ENCODE measurements around the gene POC5. TPM values are rescaled to one million over a fixed set of nuclear protein-coding genes. Genes with fewer than 3 reads are reported as not detected.
A peak's percentile ranks its signal among the peaks of the same experiment; 100 is the strongest.

Gene POC5
- total and polyA plus RNA-seq, 2 of the 8 experiments (the other 6 are each of a cell fraction or from before 2014, with no cell fraction given) = 11.2 to 12.1 TPM

DNA sequence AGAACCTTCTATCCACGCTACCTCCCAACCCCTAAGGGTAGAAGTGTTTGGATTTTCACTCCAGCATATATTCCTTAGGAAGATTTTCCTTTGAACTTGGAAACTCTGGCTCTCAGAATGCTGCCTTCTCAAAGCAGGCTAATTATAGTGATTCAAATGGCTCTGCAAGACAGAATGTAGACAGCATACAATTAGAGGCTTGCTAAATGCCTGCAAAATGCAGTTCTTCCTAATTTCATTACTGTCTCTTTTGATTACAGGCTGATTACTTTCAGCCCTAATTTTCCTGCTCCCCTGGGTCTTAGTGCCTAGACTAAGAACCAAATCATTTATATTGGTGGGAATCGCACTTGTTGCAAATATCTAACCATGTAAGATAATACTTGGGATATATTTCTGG, 55.2 kb downstream of the POC5 start:
- Histone ChIP-seq H4K91ac (replicated peaks; ENCODE audit: insufficient read length, low read length) (no peak overlapping the region), H4K5ac (ENCODE audit: insufficient read length, low read depth, low read length) (no peak overlapping the region), H3K36me3 (ENCODE audit: control insufficient read depth in 2 of 4, insufficient read depth in 4 of 4, low read length in 3 of 4) (no peaks in the 10 kb centered on the region), H2BK5ac (ENCODE audit: low read depth, low read length) (no peak overlapping the region), H3K27me3 (replicated peaks in 1 of 4; ENCODE audit: control insufficient read depth in 3 of 4, extremely low read depth in 1 of 4, insufficient read depth in 3 of 4, low read length in 3 of 4) (no peaks in the 10 kb centered on the region), H2BK20ac (ENCODE audit: low read length) (no peak overlapping the region), H2BK12ac (ENCODE audit: low read depth, low read length) (no peak overlapping the region), H4K20me1 (replicated peaks in 1 of 2; ENCODE audit: control insufficient read depth in 1 of 2, insufficient read depth in 2 of 2, low read length in 2 of 2) (no peaks in the 10 kb centered on the region), H2AFZ (ENCODE audit: low read length) (0 out of 2 replicates have a peak overlapping the region, but pooled peaks have one; percentile 21), H3K4me1 (replicated peaks in 1 of 4; ENCODE audit: control insufficient read depth in 3 of 4, insufficient read depth in 4 of 4, low read length in 3 of 4) (no peaks in the 10 kb centered on the region), H2BK120ac (replicated peaks; ENCODE audit: low read depth, low read length) (no peak overlapping the region), H3K18ac (ENCODE audit: extremely low read depth, low read length) (no peak overlapping the region), H4K8ac (ENCODE audit: extremely low read depth, insufficient read depth, low read length) (no peak overlapping the region), H3K27ac (ENCODE audit: low read depth, low read length) (no peak overlapping the region), H3K14ac (ENCODE audit: insufficient read length) (no peak overlapping the region), H3K23ac (ENCODE audit: insufficient read length) (no peak overlapping the region), H2BK15ac (ENCODE audit: low read length) (no peak overlapping the region), H3K4me2 (ENCODE audit: insufficient read depth in 1 of 2, low read depth in 2 of 2, low read length in 2 of 2) (no peak overlapping the region), H3K23me2 (ENCODE audit: low read depth, low read length) (no peaks in the 10 kb centered on the region), H3K9ac (replicated peaks in 1 of 4; ENCODE audit: extremely low read depth in 1 of 4, low read depth in 3 of 4, low read length in 3 of 4) (no peak overlapping the region), H3K4me3 (ENCODE audit: extremely low read depth in 1 of 4, insufficient read depth in 2 of 4, low read depth in 3 of 4, low read length in 4 of 4) (no peak overlapping the region), H2AK5ac (ENCODE audit: low read depth, low read length) (no peak overlapping the region), H3K79me1 (ENCODE audit: low read depth, low read length) (no peaks in the 10 kb centered on the region), H3K4ac (replicated peaks; ENCODE audit: insufficient read length, low read depth, low read length) (no peak overlapping the region), H3K9me3 (ENCODE audit: insufficient read depth in 2 of 2, low read depth in 1 of 2, low read length in 1 of 2) (no peaks in the 10 kb centered on the region), H3K79me2 (ENCODE audit: control insufficient read depth in 1 of 2, insufficient read depth in 2 of 2, low read length in 2 of 2) (no peaks in the 10 kb centered on the region), H3K56ac (replicated peaks; ENCODE audit: insufficient read length, low read depth, low read length) (no peak overlapping the region)
- TF ChIP-seq CHD2 (IDR thresholded peaks at IDR 0.05; ENCODE audit: low read length) (no peak), RAD21 (IDR thresholded peaks at IDR 0.05 in 1 of 2, conservative IDR thresholded peaks at IDR 0.05 in 1 of 2; ENCODE audit: low read depth in 2 of 2, low read length in 2 of 2) (no peak), POLR2A (IDR thresholded peaks at IDR 0.05; ENCODE audit: control extremely low read depth in 1 of 2, low read depth in 2 of 2, low read length in 2 of 2) (no peak), EP300 (IDR thresholded peaks at IDR 0.05; ENCODE audit: borderline replicate concordance in 1 of 2, low read depth in 2 of 2, low read length in 2 of 2) (no peak), FOSL1 (IDR thresholded peaks at IDR 0.05; ENCODE audit: insufficient read depth, low read depth, low read length) (no peak), TCF12 (IDR thresholded peaks at IDR 0.05; ENCODE audit: low read depth, low read length) (no peak), CTBP2 (IDR thresholded peaks at IDR 0.05; ENCODE audit: borderline replicate concordance, insufficient read depth, insufficient read length, low read length) (no peak), SP1 (IDR thresholded peaks at IDR 0.05; ENCODE audit: low read depth, low read length) (no peak), POU5F1 (IDR thresholded peaks at IDR 0.05; ENCODE audit: low read depth, low read length) (no peak)
- DNase-seq (ENCODE audit: low read depth in 1 of 2, low spot score in 2 of 2) (no peak), FAIRE-seq (no peak)
- ChIA-PET POLR2A (ENCODE audit: partially characterized antibody) (no interaction called here), CTCF (ENCODE audit: partially characterized antibody) (no interaction called here)
- WGBS, 2 experiments (ENCODE audit: extremely low coverage in 1 of 2, insufficient coverage in 1 of 2, insufficient read length in 1 of 2, insufficient replicate concordance in 2 of 2, low coverage in 1 of 2, low lambda C conversion rate in 2 of 2, missing lambda C conversion rate in 1 of 2) = 75% methylated on average over 2 of the region's 2 CpGs; no CpG with 5 or more reads in 1 of the 2 experiments

All from H1 (cell line).